Left lung (tissue), 10 donors: ENCODE measurements around the gene SYTL3. TPM values are rescaled to one million over a fixed set of nuclear protein-coding genes. Genes with fewer than 3 reads are reported as not detected.

Experiments used
- ATAC-seq: fragments of 200-7000 bp; cut with Tn5 transposase; one replicate; pipeline ENCODE4 v1.9.1; 2020; ENCODE audit warnings: moderate library complexity
- DNase-seq, 4 donors: peaks; one replicate each; pipeline ENCODE4 v3.0.0-alpha.2; 2013 to 2020
- H3K27ac ChIP-seq, 2 donors: fragments of 200-600 bp; sonication (generic) in 1 of 2; one replicate each; pipeline versions ENCODE4 v1.5.0 to v1.8.0; 2020 to 2021
- H3K27me3 ChIP-seq, 2 donors: fragments of 200-600 bp; sonication (generic) in 1 of 2; one replicate each; pipeline versions ENCODE4 v1.5.0 to v1.8.0; 2020 to 2021
- H3K36me3 ChIP-seq, 2 donors: fragments of 200-600 bp; sonication (generic) in 1 of 2; one replicate each; pipeline versions ENCODE4 v1.5.0 to v1.8.0; 2020 to 2021
- H3K4me1 ChIP-seq, 2 donors: fragments of 200-600 bp; one replicate each; pipeline ENCODE4 v1.8.0; 2021
- H3K4me3 ChIP-seq, 2 donors: fragments of 200-600 bp; sonication (generic) in 1 of 2; one replicate each; pipeline versions ENCODE4 v1.5.0 to v1.8.0; 2020 to 2021; ENCODE audit warnings: mild to moderate bottlenecking in 1 of 2
- H3K9me3 ChIP-seq, 2 donors: fragments of 200-600 bp; sonication (generic) in 1 of 2; one replicate each; pipeline versions ENCODE4 v1.5.0 to v1.8.0; 2020 to 2021
- intact Hi-C, 2 donors: fragments of 100-400 bp; cut with DNase I; formaldehyde crosslinking; loops; one replicate each; pipeline versions ENCODE4 v1.11.2 to v1.14.2; 2022
- polyA plus RNA-seq, 6 donors: library from polyadenylated mRNA; unstranded; fragments of 120-200 nt; gene quantifications; one replicate each; pipeline ENCODE4 v1.2.1, GENCODE V29; 2013; ENCODE audit not compliant: insufficient read length in 6 of 6
- total RNA-seq, 2 donors: library from RNA; stranded (reverse); fragmentation: NEBNext Ultra II Directional; extraction: Animal tissue kit (Norgen Biotek cat#: 25700); gene quantifications; one replicate each; pipeline ENCODE4 v1.2.1, GENCODE V29; 2021
- TF ChIP-seq, protein P1 (sequence below), 2 donors: fragments of 200-600 bp; sonication (generic) in 1 of 2; IDR thresholded peaks; one replicate each; pipeline versions ENCODE4 v1.5.0 to v1.8.0; 2021; ENCODE audit warnings: antibody characterized with exemption in 2 of 2
- donor health status: DM: no; HTN: yes; CAD: no.
- donor health status: DM: no; HTN: no; CAD: no.

The SYTL3 gene
- total and polyA plus RNA-seq, 8 donors = 6.5 to 10.3 (median 8.3) TPM

DNA sequence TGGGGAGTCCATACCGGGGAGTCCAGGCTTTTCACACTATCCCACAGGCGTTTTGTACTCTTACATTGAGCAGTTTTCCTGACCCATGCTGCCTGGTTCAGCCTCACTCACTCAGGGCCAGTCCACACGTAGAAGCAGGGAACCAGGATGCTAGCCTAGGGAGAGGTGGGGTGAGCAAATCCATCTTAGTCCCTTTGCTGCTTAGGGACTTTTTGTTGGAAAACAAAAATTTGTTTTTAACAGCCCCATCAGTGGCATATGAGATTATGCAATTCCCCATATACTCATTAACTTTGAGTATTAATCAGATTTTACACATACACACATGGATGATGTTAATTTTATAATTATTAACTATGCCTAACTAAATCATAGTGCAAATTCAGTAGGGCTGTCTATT is 85.2 kb downstream of the SYTL3 start:
- intact Hi-C loops = no loop called here
- no peak for DNase-seq
- peaks cover 0 to 27% of the 10 kb centered on the region in 2 donors for H3K9me3 ChIP-seq
- no peak for ATAC-seq
- no peaks in the 10 kb centered on the region for H3K4me1 ChIP-seq
- H3K4me3 ChIP-seq = no peak overlapping the region
- H3K36me3 ChIP-seq = peaks cover 0 to 12% of the 10 kb centered on the region in 2 donors
- H3K27me3 ChIP-seq = no peaks in the 10 kb centered on the region
- H3K27ac ChIP-seq = no peak overlapping the region
- TF ChIP-seq, protein P1, sequence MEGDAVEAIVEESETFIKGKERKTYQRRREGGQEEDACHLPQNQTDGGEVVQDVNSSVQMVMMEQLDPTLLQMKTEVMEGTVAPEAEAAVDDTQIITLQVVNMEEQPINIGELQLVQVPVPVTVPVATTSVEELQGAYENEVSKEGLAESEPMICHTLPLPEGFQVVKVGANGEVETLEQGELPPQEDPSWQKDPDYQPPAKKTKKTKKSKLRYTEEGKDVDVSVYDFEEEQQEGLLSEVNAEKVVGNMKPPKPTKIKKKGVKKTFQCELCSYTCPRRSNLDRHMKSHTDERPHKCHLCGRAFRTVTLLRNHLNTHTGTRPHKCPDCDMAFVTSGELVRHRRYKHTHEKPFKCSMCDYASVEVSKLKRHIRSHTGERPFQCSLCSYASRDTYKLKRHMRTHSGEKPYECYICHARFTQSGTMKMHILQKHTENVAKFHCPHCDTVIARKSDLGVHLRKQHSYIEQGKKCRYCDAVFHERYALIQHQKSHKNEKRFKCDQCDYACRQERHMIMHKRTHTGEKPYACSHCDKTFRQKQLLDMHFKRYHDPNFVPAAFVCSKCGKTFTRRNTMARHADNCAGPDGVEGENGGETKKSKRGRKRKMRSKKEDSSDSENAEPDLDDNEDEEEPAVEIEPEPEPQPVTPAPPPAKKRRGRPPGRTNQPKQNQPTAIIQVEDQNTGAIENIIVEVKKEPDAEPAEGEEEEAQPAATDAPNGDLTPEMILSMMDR (IDR thresholded peaks at IDR 0.05) = no peak

DNA sequence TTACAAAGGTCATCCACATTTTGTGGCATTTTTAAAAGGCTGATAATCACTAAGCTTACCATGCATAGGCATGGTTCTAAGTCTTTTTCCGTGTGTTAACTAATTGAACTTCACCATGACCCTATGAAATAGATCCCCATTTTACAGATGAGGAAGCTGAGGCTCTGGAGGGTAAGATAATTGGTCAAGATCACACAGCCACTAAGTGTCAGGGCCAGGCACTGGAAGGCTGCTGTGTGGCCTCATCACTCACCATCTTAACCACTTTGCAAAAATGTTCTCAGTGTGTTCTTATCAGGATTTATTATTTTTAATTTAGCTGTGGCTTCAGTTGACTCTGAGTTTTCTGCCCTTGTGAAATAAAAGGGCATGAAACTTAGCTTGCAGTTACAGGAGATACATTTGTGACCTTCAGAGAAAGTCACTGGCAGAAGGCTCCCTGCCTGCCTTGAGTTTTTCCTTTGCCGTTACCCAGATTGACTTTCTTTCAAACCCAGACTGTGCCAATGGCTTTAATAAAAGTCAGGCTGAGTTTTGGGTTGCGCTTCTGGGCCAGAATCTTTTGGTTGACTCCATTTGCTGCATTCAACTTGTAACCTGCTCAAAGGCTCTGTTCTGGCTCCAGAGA is 87.3 kb downstream of the SYTL3 start:
- TF ChIP-seq, protein P1 (IDR thresholded peaks at IDR 0.05) = no peak
- Histone ChIP-seq H3K36me3 (peaks cover 0 to 2% of the 10 kb centered on the region in 2 donors), H3K4me1 (no peaks in the 10 kb centered on the region), H3K9me3 (peaks cover 0 to 20% of the 10 kb centered on the region in 2 donors), H3K27me3 (no peaks in the 10 kb centered on the region), H3K27ac (no peak overlapping the region), H3K4me3 (no peak overlapping the region)
- intact Hi-C loops = no loop called here
- ATAC-seq = no peak
- no peak for DNase-seq

DNA sequence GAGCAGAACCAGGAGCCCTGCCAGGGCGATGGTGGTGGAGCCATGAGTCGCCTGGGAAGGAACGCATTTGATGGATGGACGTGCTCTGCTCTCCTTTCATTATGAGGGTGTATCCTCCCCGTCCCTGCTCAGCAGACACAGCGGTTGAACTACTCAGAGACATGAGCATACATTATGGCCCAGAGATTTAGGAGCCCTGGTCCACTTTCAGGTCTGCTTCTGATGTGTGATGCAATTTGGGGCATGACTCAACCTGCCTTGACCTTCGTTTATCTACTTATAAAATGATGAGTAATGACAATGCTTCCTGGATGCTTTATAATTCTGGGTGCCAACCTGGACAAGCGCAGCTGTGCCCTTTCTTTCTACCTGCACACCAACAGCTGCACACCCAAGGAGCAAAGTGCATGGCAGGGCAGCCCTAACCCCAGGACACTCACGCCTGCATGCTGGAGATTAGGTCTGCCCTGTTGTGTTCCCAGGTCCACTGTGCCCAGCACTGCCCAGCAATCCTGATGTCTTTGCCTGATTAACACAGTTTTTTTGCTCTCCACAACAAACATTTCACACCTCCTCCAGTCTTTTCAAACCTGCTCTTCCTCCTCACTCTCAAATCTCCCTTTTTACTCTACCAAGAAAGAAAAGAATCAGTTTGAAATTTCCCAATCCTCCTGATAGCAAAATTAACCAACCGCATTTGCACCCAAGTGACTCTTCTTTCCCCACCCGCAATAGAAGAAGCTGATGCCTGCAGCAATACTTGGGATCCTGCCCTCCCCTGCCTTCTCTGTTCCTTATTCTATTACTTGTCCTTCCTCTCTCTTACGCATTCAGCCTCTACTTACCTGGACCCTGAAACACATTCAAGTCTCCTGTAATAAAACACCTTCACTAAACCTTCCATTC is 88.1 kb downstream of the SYTL3 start:
- no peak for DNase-seq
- intact Hi-C loops = no loop called here
- Histone ChIP-seq H3K27ac (no peak overlapping the region), H3K4me3 (no peak overlapping the region), H3K4me1 (no peaks in the 10 kb centered on the region), H3K27me3 (no peaks in the 10 kb centered on the region), H3K36me3 (no peaks in the 10 kb centered on the region), H3K9me3 (peaks cover 0 to 20% of the 10 kb centered on the region in 2 donors)
- TF ChIP-seq, protein P1 (IDR thresholded peaks at IDR 0.05) = no peak
- peak; percentile 27 for ATAC-seq

DNA sequence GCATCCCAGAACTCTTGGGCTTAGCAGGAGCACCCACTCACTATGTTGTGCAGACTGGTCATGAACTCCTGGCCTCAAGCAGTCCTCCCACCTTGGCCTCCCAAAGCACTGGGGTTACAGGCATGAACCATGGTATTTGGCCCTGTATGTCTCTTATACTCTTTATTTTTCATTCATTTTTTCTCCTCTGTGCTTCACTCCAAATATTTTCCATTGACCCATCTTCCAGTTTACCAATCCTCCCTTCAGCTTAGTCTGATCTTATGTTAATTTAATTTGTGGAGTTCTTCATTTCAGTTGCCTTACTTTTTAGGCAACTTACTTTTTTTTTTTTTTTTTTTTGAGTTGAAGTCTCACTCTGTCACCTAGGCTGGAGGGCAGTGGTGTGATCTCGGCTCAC is 89.8 kb downstream of the SYTL3 start:
- Histone ChIP-seq H3K4me3 (no peak overlapping the region), H3K36me3 (no peaks in the 10 kb centered on the region), H3K4me1 (no peaks in the 10 kb centered on the region), H3K27me3 (no peaks in the 10 kb centered on the region), H3K9me3 (peaks cover 0 to 10% of the 10 kb centered on the region in 2 donors), H3K27ac (no peak overlapping the region)
- no peak for DNase-seq
- intact Hi-C loops = no loop called here
- no peak for ATAC-seq
- TF ChIP-seq, protein P1 (IDR thresholded peaks at IDR 0.05) = no peak

DNA sequence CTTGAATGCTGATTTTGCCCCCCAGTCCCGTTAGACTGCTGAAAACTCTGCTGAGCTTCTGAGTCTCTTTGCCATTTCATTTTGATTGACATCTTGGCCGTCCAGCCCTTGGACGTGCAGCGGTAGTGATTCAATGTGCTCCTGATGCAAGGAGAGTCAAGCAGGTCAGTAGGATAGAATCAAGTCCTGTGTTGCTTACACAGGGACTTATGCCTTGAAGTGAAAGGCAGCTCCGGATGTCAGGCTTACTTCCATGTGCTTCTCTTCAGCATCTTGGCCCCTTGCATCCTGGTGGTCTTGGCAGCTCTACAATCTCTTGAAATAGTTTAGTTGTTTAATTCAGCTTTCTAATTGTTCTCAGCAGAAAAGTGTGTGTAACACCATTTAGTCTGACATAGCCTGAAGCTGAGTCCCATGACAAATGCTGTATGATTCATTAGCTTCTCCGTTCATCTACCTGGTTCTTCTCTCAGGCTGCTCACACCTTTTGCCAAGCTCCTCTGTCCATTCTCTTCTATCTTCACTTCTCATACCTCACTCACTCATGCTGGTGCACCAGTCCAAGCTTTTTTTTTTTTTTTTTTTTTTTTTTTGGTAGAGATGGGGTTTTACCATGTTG is 93.3 kb downstream of the SYTL3 start:
- peaks cover 0 to 10% of the 10 kb centered on the region in 2 donors for H3K9me3 ChIP-seq
- no peaks in the 10 kb centered on the region for H3K4me1 ChIP-seq
- H3K27ac ChIP-seq = no peak overlapping the region
- H3K36me3 ChIP-seq = no peaks in the 10 kb centered on the region
- DNase-seq (no peak), ATAC-seq (no peak)
- H3K27me3 ChIP-seq = no peaks in the 10 kb centered on the region
- no peak overlapping the region for H3K4me3 ChIP-seq
- TF ChIP-seq, protein P1 (IDR thresholded peaks at IDR 0.05) = no peak
- intact Hi-C loops = no loop called here
